Suprapubic skin (tissue), 4 donors: Measurements from ENCODE around the gene PTBP1. TPM values are rescaled to one million over a fixed set of nuclear protein-coding genes. Genes with fewer than 3 reads are reported as not detected.

Source experiments
- DNase-seq, 2 donors: peaks; one replicate each; pipeline ENCODE4 v3.0.0-alpha.2; 2019; ENCODE audit warnings: low spot score in 2 of 2
- H3K27ac ChIP-seq: fragments of 200-600 bp; sonication (generic); one replicate; pipeline ENCODE4 v1.5.1; 2019
- H3K27me3 ChIP-seq: fragments of 200-600 bp; sonication (generic); one replicate; pipeline ENCODE4 v1.5.1; 2019
- H3K36me3 ChIP-seq: fragments of 200-600 bp; sonication (generic); one replicate; pipeline ENCODE4 v1.5.1; 2019
- H3K4me1 ChIP-seq: fragments of 200-600 bp; sonication (generic); one replicate; pipeline ENCODE4 v1.5.1; 2019
- H3K4me3 ChIP-seq: fragments of 200-600 bp; sonication (generic); one replicate; pipeline ENCODE4 v1.5.1; 2019; ENCODE audit warnings: mild to moderate bottlenecking
- H3K9me3 ChIP-seq: fragments of 200-600 bp; sonication (generic); one replicate; pipeline ENCODE4 v1.5.1; 2019
- EP300 ChIP-seq: sonication (generic); formaldehyde crosslinking; IDR thresholded peaks from one replicate; pipeline ENCODE4 v1.6.1; 2017; ENCODE audit warnings: antibody characterized with exemption
- POLR2A ChIP-seq, 2 donors: fragments of 450-650 bp; IDR thresholded peaks; one replicate each; pipeline ENCODE4 v1.6.1; 2017; ENCODE audit warnings: antibody characterized with exemption in 2 of 2, mild to moderate bottlenecking in 2 of 2, moderate library complexity in 2 of 2
- POLR2AphosphoS5 ChIP-seq, 3 donors: sonication (generic); formaldehyde crosslinking; IDR thresholded peaks; one replicate each; pipeline ENCODE4 v1.6.1; 2017; ENCODE audit warnings: antibody characterized with exemption in 3 of 3
- WGBS: methylation state at CpG from one replicate; pipeline ENCODE4 v1.1.5; 2018; 5-methylcytosine and 5-hydroxymethylcytosine counted together
- total RNA-seq, 4 donors: library from RNA; depleted of rRNA; stranded (reverse); fragments of >200 nt; gene quantifications; one replicate each; pipeline ENCODE4 v1.1.0, GENCODE V29; 2016
- TF ChIP-seq, protein P1 (sequence below), 2 donors: fragments of 200-600 bp in 1 of 2; fragments of 450-650 bp in 1 of 2; sonication (generic) in 1 of 2; IDR thresholded peaks; one replicate each; pipeline ENCODE4 v1.5.1; 2016 to 2019; ENCODE audit warnings: antibody characterized with exemption in 2 of 2, mild to moderate bottlenecking in 1 of 2, moderate library complexity in 1 of 2

PTBP1 gene
- total RNA-seq, 4 donors from 2014 or later: 152 to 227 (median 174) TPM

DNA sequence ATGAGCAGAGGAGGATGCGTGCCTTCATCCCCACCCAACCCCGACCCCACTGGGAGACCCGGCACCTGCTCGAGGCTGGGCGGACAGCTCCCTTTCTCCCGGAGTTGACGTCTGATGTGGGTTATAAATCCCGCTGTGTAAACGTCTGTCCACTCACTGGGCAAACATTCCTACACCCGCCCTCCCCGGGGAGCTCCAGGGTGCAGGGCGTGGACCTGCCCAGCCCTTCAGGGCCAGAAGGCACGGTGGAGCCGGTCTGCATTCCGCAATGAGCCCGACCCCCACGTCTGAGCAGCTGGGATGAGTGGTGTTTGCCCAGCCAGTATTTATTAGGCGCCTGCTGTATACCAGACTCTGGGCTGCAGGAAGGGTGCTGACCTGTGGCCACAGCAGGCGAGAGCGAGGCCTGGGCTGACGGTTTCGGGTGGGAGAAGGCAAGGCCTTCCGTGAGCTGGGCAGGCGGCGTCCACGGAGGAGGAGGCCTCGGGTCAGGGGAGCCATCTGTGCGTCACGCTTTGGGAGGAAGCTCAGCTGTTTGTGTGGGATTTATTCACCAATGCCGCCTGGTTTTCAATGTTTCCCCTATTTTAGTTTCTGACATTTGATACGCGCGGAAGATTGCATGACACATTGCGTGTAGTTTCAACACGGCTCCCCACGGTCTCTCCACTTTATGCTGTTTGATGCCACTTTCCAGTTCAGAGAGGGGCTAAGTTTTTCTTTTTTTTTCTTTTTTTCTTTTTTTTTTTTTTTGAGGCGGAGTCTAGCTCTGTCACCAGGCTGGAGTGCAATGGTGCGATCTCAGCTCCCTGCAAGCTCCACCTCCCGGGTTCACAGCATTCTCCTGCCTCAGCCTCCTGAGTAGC is 44.4 kb upstream of the PTBP1 start:
- H3K4me3 ChIP-seq: no peak overlapping the region
- no peaks in the 10 kb centered on the region for H3K36me3 ChIP-seq
- TF ChIP-seq EP300: no peak
- TF ChIP-seq, protein P1, sequence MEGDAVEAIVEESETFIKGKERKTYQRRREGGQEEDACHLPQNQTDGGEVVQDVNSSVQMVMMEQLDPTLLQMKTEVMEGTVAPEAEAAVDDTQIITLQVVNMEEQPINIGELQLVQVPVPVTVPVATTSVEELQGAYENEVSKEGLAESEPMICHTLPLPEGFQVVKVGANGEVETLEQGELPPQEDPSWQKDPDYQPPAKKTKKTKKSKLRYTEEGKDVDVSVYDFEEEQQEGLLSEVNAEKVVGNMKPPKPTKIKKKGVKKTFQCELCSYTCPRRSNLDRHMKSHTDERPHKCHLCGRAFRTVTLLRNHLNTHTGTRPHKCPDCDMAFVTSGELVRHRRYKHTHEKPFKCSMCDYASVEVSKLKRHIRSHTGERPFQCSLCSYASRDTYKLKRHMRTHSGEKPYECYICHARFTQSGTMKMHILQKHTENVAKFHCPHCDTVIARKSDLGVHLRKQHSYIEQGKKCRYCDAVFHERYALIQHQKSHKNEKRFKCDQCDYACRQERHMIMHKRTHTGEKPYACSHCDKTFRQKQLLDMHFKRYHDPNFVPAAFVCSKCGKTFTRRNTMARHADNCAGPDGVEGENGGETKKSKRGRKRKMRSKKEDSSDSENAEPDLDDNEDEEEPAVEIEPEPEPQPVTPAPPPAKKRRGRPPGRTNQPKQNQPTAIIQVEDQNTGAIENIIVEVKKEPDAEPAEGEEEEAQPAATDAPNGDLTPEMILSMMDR (IDR thresholded peaks at IDR 0.05): no peak
- peak in 1 of 2 donors; percentile 66 for DNase-seq
- no peaks in the 10 kb centered on the region for H3K9me3 ChIP-seq
- 26% methylated on average over 21 of the region's 39 CpGs for WGBS
- H3K27me3 ChIP-seq: no peaks in the 10 kb centered on the region
- peak overlapping the region; percentile 67 for H3K27ac ChIP-seq
- H3K4me1 ChIP-seq: peaks cover 18% of the 10 kb centered on the region

DNA sequence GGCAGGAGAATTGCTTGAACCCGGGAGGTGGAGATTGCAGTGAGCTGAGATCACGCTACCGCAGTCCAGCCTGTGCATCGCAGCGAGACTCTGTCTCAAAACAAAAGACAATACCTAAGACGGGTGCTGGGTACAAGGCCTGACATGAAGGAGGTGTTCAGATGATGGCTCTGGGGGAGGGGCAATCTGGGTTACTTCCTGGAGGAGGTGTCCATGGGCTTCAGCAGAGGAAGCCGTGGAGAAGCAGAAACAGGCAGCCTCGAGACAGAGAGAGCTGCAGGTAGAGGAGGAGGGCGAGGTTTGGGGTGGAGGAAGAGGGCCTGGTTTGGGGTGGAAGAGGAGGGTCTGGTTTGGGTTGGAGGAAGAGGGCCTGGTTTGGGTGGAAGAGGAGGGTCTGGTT is 42.7 kb upstream of the PTBP1 start:
- no peaks in the 10 kb centered on the region for H3K36me3 ChIP-seq
- no peak overlapping the region for H3K27ac ChIP-seq
- H3K9me3 ChIP-seq: no peaks in the 10 kb centered on the region

DNA sequence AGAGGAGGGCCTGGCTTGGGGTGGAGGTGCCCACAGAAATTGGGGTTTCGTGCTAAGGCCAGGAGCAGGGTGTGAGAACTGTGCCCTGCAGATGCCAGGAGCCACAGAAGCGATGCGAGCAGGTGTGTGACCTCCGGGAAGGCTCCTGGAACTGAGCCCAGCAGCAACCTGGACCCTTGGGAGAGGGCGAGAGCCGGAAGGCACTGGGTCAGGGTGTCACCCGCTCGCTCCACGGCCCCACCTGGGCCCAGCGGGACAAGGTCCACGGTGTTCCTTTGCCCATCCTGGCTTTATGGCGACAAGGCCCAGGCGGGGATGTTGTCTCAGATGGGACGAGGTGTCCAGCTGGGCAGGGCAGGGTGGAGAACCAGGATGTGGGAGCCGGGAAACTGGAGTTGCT is 42.2 kb upstream of the PTBP1 start:
- H3K4me1 ChIP-seq: peaks cover 18% of the 10 kb centered on the region
- no peaks in the 10 kb centered on the region for H3K27me3 ChIP-seq
- no peak for DNase-seq
- TF ChIP-seq, protein P1 (IDR thresholded peaks at IDR 0.05): no peak
- TF ChIP-seq POLR2A (IDR thresholded peaks at IDR 0.05) (no peak), EP300 (no peak), POLR2AphosphoS5 (IDR thresholded peaks at IDR 0.05) (no peak)
- H3K4me3 ChIP-seq: no peak overlapping the region
- no peak overlapping the region for H3K27ac ChIP-seq
- no peaks in the 10 kb centered on the region for H3K36me3 ChIP-seq
- WGBS: 84% methylated on average over 4 of the region's 15 CpGs
- H3K9me3 ChIP-seq: no peaks in the 10 kb centered on the region

More for the DNA sequence above, 42.7 kb upstream of the PTBP1 start:
- no peak overlapping the region for H3K4me3 ChIP-seq
- H3K4me1 ChIP-seq: peaks cover 18% of the 10 kb centered on the region
- 90% methylated on average over 9 of the region's 9 CpGs for WGBS
- no peaks in the 10 kb centered on the region for H3K27me3 ChIP-seq
- TF ChIP-seq POLR2AphosphoS5 (IDR thresholded peaks at IDR 0.05): no peak
- TF ChIP-seq POLR2A (IDR thresholded peaks at IDR 0.05): no peak
- no peak for DNase-seq

DNA sequence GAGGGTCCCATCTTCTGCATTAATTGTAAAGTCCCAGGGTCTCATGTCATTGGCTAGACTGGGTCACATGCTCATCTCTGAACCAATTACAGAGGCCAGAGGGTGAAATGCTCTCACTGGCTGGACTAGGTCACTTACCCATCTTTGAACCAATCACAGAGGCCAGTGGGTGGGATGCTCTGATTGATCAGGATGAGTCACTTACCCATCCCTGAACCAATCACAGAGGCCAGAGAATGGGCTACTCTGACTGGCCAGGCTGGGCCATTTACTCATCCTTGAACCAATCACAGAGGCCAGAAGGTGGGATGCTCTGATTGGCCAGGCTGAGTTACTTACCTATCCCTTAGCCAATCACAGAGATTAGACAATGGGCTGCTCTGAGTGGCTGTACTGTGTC is 41.0 kb upstream of the PTBP1 start:
- H3K27me3 ChIP-seq: no peaks in the 10 kb centered on the region
- no peak overlapping the region for H3K27ac ChIP-seq
- TF ChIP-seq, protein P1 (IDR thresholded peaks at IDR 0.05): no peak
- TF ChIP-seq POLR2AphosphoS5 (IDR thresholded peaks at IDR 0.05): no peak
- no peak for TF ChIP-seq POLR2A (IDR thresholded peaks at IDR 0.05)
- no peak for TF ChIP-seq EP300
- no peak overlapping the region for H3K4me3 ChIP-seq
- no peaks in the 10 kb centered on the region for H3K36me3 ChIP-seq
- DNase-seq: no peak
- H3K4me1 ChIP-seq: peaks cover 11% of the 10 kb centered on the region
- no peaks in the 10 kb centered on the region for H3K9me3 ChIP-seq

DNA sequence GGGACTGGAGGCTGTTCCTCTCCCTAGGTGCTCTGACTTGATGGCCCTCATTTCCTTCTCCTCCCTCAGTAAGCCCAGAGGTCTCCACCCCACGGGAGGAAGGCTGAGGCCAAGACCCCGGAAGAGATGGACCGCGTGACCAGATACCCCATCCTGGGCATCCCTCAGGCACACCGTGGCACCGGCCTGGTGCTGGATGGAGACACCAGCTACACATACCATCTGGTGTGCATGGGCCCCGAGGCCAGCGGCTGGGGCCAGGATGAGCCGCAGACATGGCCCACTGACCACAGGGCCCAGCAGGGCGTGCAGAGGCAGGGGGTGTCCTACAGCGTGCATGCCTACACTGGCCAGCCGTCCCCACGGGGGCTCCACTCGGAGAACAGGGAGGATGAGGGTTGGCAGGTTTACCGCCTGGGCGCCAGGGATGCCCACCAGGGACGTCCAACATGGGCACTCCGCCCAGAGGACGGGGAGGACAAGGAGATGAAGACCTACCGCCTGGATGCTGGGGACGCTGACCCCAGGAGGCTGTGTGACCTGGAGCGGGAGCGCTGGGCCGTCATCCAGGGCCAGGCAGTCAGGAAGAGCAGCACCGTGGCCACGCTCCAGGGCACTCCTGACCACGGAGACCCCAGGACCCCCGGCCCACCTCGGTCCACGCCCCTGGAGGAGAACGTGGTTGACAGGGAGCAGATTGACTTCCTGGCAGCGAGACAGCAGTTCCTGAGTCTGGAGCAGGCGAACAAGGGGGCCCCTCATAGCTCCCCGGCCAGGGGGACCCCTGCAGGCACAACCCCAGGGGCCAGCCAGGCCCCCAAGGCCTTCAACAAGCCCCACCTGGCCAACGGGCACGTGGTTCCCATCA is 40.2 kb upstream of the PTBP1 start:
- H3K27me3 ChIP-seq: no peaks in the 10 kb centered on the region
- peaks cover 4% of the 10 kb centered on the region for H3K4me1 ChIP-seq
- 86% methylated on average over 9 of the region's 36 CpGs for whole genome bisulfite sequencing
- TF ChIP-seq, protein P1 (IDR thresholded peaks at IDR 0.05): no peak
- TF ChIP-seq POLR2AphosphoS5 (IDR thresholded peaks at IDR 0.05): no peak
- TF ChIP-seq POLR2A (IDR thresholded peaks at IDR 0.05): no peak
- TF ChIP-seq EP300: no peak
- no peaks in the 10 kb centered on the region for H3K36me3 ChIP-seq
- no peak overlapping the region for H3K27ac ChIP-seq
- DNase-seq: no peak
- H3K4me3 ChIP-seq: no peak overlapping the region
- H3K9me3 ChIP-seq: no peaks in the 10 kb centered on the region
